Suprapubic skin (tissue), 4 donors: ENCODE data around the gene MALAT1. TPM values are rescaled to one million over a fixed set of nuclear protein-coding genes. Genes with fewer than 3 reads are reported as not detected.
A peak's percentile ranks its signal among the peaks of the same experiment; 100 is the strongest.
"Not testable (repeated sequence)": the region's sequence is repeated elsewhere in the genome, so short reads cannot be mapped to it uniquely, and the experiment has no call there.

Experiments used
- DNase-seq, 2 donors: peaks; one replicate each; pipeline ENCODE4 v3.0.0-alpha.2; 2019; ENCODE audit warnings: low spot score in 2 of 2
- H3K27ac ChIP-seq: fragments of 200-600 bp; sonication (generic); one replicate; pipeline ENCODE4 v1.5.1; 2019
- H3K27me3 ChIP-seq: fragments of 200-600 bp; sonication (generic); one replicate; pipeline ENCODE4 v1.5.1; 2019
- H3K36me3 ChIP-seq: fragments of 200-600 bp; sonication (generic); one replicate; pipeline ENCODE4 v1.5.1; 2019
- H3K4me1 ChIP-seq: fragments of 200-600 bp; sonication (generic); one replicate; pipeline ENCODE4 v1.5.1; 2019
- H3K4me3 ChIP-seq: fragments of 200-600 bp; sonication (generic); one replicate; pipeline ENCODE4 v1.5.1; 2019; ENCODE audit warnings: mild to moderate bottlenecking
- H3K9me3 ChIP-seq: fragments of 200-600 bp; sonication (generic); one replicate; pipeline ENCODE4 v1.5.1; 2019
- CTCF ChIP-seq, 2 donors: fragments of 200-600 bp in 1 of 2; fragments of 450-650 bp in 1 of 2; sonication (generic) in 1 of 2; IDR thresholded peaks; one replicate each; pipeline ENCODE4 v1.5.1; 2016 to 2019; ENCODE audit warnings: antibody characterized with exemption in 2 of 2, mild to moderate bottlenecking in 1 of 2, moderate library complexity in 1 of 2
- EP300 ChIP-seq: sonication (generic); formaldehyde crosslinking; IDR thresholded peaks from one replicate; pipeline ENCODE4 v1.6.1; 2017; ENCODE audit warnings: antibody characterized with exemption
- POLR2A ChIP-seq, 2 donors: fragments of 450-650 bp; IDR thresholded peaks; one replicate each; pipeline ENCODE4 v1.6.1; 2017; ENCODE audit warnings: antibody characterized with exemption in 2 of 2, mild to moderate bottlenecking in 2 of 2, moderate library complexity in 2 of 2
- POLR2AphosphoS5 ChIP-seq, 3 donors: sonication (generic); formaldehyde crosslinking; IDR thresholded peaks; one replicate each; pipeline ENCODE4 v1.6.1; 2017; ENCODE audit warnings: antibody characterized with exemption in 3 of 3
- WGBS: methylation state at CpG from one replicate; pipeline ENCODE4 v1.1.5; 2018; 5-methylcytosine and 5-hydroxymethylcytosine counted together
- total RNA-seq, 4 donors: library from RNA; depleted of rRNA; stranded (reverse); fragments of >200 nt; gene quantifications; one replicate each; pipeline ENCODE4 v1.1.0, GENCODE V29; 2016

The MALAT1 gene
- total RNA-seq, 4 donors from 2014 or later, result 10,207 to 42,728 (median 11,538) TPM

- Histone ChIP-seq H3K4me1 (peaks cover 37% of the 10 kb centered on the region), H3K9me3 (no peaks in the 10 kb centered on the region), H3K27ac (no peak overlapping the region), H3K36me3 (no peaks in the 10 kb centered on the region), H3K4me3 (no peak overlapping the region), H3K27me3 (no peaks in the 10 kb centered on the region)
- 65% methylated on average over 3 of the region's 3 CpGs for WGBS
- no peak for TF ChIP-seq POLR2A (IDR thresholded peaks at IDR 0.05)
- no peak for TF ChIP-seq EP300
- TF ChIP-seq CTCF (IDR thresholded peaks at IDR 0.05), result no peak
- TF ChIP-seq POLR2AphosphoS5 (IDR thresholded peaks at IDR 0.05), result no peak
- no peak for DNase-seq
Measured at GRCh38 chr11:65456418-65456817, 42.4 kb upstream of the MALAT1 start.

- no peak for TF ChIP-seq CTCF (IDR thresholded peaks at IDR 0.05)
- TF ChIP-seq POLR2A (IDR thresholded peaks at IDR 0.05), result no peak
- TF ChIP-seq POLR2AphosphoS5 (IDR thresholded peaks at IDR 0.05), result no peak
- TF ChIP-seq EP300, result no peak
- H3K36me3 ChIP-seq, result no peaks in the 10 kb centered on the region
- DNase-seq, result no peak
- no peak overlapping the region for H3K27ac ChIP-seq
- WGBS, result 85% methylated on average over 7 of the region's 7 CpGs
- no peaks in the 10 kb centered on the region for H3K27me3 ChIP-seq
- H3K4me1 ChIP-seq, result peaks cover 16% of the 10 kb centered on the region
- no peak overlapping the region for H3K4me3 ChIP-seq
- no peaks in the 10 kb centered on the region for H3K9me3 ChIP-seq
Measured at GRCh38 chr11:65459552-65459951, 39.3 kb upstream of the MALAT1 start.

GRCh38 chr11:65465471-65465870 is 33.4 kb upstream of the MALAT1 start:
- DNase-seq, H3K9me3 ChIP-seq, H3K27me3 ChIP-seq, H3K27ac ChIP-seq, H3K4me3 ChIP-seq, H3K36me3 ChIP-seq: not testable (repeated sequence)
- H3K4me1 ChIP-seq, result peaks cover 18% of the 10 kb centered on the region
- WGBS, result 95% methylated on average over 18 of the region's 18 CpGs

GRCh38 chr11:65467306-65467705 is 31.5 kb upstream of the MALAT1 start:
- DNase-seq, H3K27ac ChIP-seq, H3K4me3 ChIP-seq, H3K27me3 ChIP-seq, H3K9me3 ChIP-seq, H3K36me3 ChIP-seq: not testable (repeated sequence)
- H3K4me1 ChIP-seq, result peaks cover 35% of the 10 kb centered on the region
- 82% methylated on average over 6 of the region's 6 CpGs for WGBS

GRCh38 chr11:65468874-65469333 is 29.9 kb upstream of the MALAT1 start:
- DNase-seq, result peak in 1 of 2 donors; percentile 82
- Histone ChIP-seq H3K27me3 (no peaks in the 10 kb centered on the region), H3K4me1 (peaks cover 41% of the 10 kb centered on the region), H3K36me3 (no peaks in the 10 kb centered on the region), H3K27ac (no peak overlapping the region), H3K4me3 (no peak overlapping the region), H3K9me3 (no peaks in the 10 kb centered on the region)
- TF ChIP-seq EP300 (no peak), POLR2A (IDR thresholded peaks at IDR 0.05) (no peak), POLR2AphosphoS5 (IDR thresholded peaks at IDR 0.05) (no peak), CTCF (IDR thresholded peaks at IDR 0.05) (peak; percentile 32 to 56)
- WGBS, result 26% methylated on average over 3 of the region's 3 CpGs

GRCh38 chr11:65470433-65471049 is 28.3 kb upstream of the MALAT1 start:
- no peak for DNase-seq
- H3K27ac ChIP-seq, result peak overlapping the region; percentile 92
- TF ChIP-seq POLR2A (IDR thresholded peaks at IDR 0.05), result no peak
- TF ChIP-seq POLR2AphosphoS5 (IDR thresholded peaks at IDR 0.05), result no peak
- TF ChIP-seq CTCF (IDR thresholded peaks at IDR 0.05), result no peak
- TF ChIP-seq EP300, result no peak
- no peaks in the 10 kb centered on the region for H3K36me3 ChIP-seq
- H3K27me3 ChIP-seq, result no peaks in the 10 kb centered on the region
- H3K9me3 ChIP-seq, result no peaks in the 10 kb centered on the region
- 80% methylated on average over 8 of the region's 8 CpGs for WGBS
- peaks cover 43% of the 10 kb centered on the region for H3K4me1 ChIP-seq
- no peak overlapping the region for H3K4me3 ChIP-seq
